Kidney epithelial cell (primary cell): ENCODE results near the gene CTCFL. TPM values are rescaled to one million over a fixed set of nuclear protein-coding genes. Genes with fewer than 3 reads are reported as not detected.

ENCODE experiments used
- DNase-seq: peaks from one replicate; pipeline ENCODE4 v3.0.0-alpha.2; 2010; ENCODE audit warnings: low read depth
- H3K27me3 ChIP-seq: 2 replicates; pipeline ENCODE4 v1.6.0; 2011; ENCODE audit warnings: low read length; ENCODE audit not compliant: control insufficient read depth, insufficient read depth
- H3K36me3 ChIP-seq: 2 replicates; pipeline ENCODE4 v1.5.1; 2011; ENCODE audit warnings: low read length; ENCODE audit not compliant: control insufficient read depth, insufficient read depth
- H3K4me3 ChIP-seq: 2 replicates; pipeline ENCODE4 v1.5.1; 2011; ENCODE audit warnings: low read depth, mild to moderate bottlenecking, control low read depth, low read length
- CTCF ChIP-seq: IDR thresholded peaks from 2 replicates; pipeline ENCODE4 v1.5.1; 2011; ENCODE audit warnings: mild to moderate bottlenecking, moderate library complexity, low read length, control low read depth, inconsistent platforms; ENCODE audit not compliant: insufficient read depth, poor library complexity, severe bottlenecking
- total RNA-seq: library from RNA; depleted of rRNA; stranded (reverse); fragments of >200 nt; gene quantifications from 2 replicates; pipeline ENCODE4 v1.2.3, GENCODE V29; 2015

The CTCFL gene
- total RNA-seq, 1 donor from 2014 or later = 0.17 TPM

GRCh38 chr20:57557926-57558613 is 33.1 kb upstream of the CTCFL start:
- Histone ChIP-seq H3K27me3 (peaks cover 16% of the 10 kb centered on the region), H3K4me3 (no peak overlapping the region), H3K36me3 (no peaks in the 10 kb centered on the region)
- TF ChIP-seq CTCF = no peak
- no peak for DNase-seq

GRCh38 chr20:57556980-57557274 is 32.0 kb upstream of the CTCFL start:
- Histone ChIP-seq H3K27me3 (peaks cover 25% of the 10 kb centered on the region), H3K36me3 (no peaks in the 10 kb centered on the region), H3K4me3 (no peak overlapping the region)
- TF ChIP-seq CTCF = no peak
- DNase-seq = no peak

- DNase-seq = no peak
- no peak for TF ChIP-seq CTCF
- Histone ChIP-seq H3K4me3 (no peak overlapping the region), H3K36me3 (no peaks in the 10 kb centered on the region), H3K27me3 (peaks cover 31% of the 10 kb centered on the region)
These were observed 30.7 kb upstream of the CTCFL start for GRCh38 chr20:57555457-57556184.

GRCh38 chr20:57553376-57554018 is 28.6 kb upstream of the CTCFL start:
- no peak for TF ChIP-seq CTCF
- Histone ChIP-seq H3K4me3 (no peak overlapping the region), H3K36me3 (no peaks in the 10 kb centered on the region), H3K27me3 (peaks cover 34% of the 10 kb centered on the region)
- DNase-seq = no peak

GRCh38 chr20:57552471-57552870 is 27.5 kb upstream of the CTCFL start:
- TF ChIP-seq CTCF = no peak
- no peak for DNase-seq
- Histone ChIP-seq H3K27me3 (peaks cover 34% of the 10 kb centered on the region), H3K4me3 (no peak overlapping the region), H3K36me3 (no peaks in the 10 kb centered on the region)
